ENCODE data around the gene PAX7. TPM values are rescaled to one million over a fixed set of nuclear protein-coding genes. Genes with fewer than 3 reads are reported as not detected.

The PAX7 gene
- polyA plus RNA-seq, 1 of the 3 experiments (the other 2 are of a cell fraction): not detected

DNA sequence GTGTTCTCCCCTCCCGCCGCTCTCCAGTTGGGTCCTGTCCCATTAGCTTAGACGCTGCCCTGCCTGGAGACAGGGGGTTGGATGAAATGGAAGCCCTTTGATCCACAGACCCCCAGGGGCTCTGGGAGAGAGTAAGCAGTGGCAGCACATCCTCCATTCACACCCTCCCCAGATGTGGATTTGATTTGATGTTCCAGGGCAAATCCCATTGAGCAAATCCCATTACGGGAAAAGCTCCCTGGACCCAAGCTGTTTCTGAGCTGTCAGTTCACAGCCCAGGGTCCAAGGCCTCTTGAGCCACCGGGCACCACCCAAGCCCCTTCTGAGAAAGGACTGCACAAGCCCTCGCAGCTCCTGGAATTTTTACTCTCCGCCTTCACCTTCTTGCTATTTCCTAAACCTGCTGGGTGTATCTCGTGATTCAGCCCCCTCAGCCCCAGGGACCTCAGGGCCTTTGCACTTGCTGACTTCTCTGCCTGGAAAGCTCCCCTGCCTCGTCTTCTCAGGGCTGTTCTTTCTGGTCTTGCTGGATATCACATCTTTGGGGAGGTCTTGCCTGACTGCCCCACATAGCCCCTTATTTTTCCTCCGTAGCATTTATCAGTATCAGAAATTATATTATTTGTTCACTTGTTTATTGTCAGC is 101.1 kb downstream of the PAX7 start (continued):
- TF ChIP-seq, protein P1, sequence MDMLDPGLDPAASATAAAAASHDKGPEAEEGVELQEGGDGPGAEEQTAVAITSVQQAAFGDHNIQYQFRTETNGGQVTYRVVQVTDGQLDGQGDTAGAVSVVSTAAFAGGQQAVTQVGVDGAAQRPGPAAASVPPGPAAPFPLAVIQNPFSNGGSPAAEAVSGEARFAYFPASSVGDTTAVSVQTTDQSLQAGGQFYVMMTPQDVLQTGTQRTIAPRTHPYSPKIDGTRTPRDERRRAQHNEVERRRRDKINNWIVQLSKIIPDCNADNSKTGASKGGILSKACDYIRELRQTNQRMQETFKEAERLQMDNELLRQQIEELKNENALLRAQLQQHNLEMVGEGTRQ (IDR thresholded peaks at IDR 0.05; ENCODE audit: borderline replicate concordance, low read depth, low read length): no peak
- TF ChIP-seq, protein P2, sequence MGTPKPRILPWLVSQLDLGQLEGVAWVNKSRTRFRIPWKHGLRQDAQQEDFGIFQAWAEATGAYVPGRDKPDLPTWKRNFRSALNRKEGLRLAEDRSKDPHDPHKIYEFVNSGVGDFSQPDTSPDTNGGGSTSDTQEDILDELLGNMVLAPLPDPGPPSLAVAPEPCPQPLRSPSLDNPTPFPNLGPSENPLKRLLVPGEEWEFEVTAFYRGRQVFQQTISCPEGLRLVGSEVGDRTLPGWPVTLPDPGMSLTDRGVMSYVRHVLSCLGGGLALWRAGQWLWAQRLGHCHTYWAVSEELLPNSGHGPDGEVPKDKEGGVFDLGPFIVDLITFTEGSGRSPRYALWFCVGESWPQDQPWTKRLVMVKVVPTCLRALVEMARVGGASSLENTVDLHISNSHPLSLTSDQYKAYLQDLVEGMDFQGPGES (IDR thresholded peaks at IDR 0.05; ENCODE audit: low read depth, low read length): no peak
- TF ChIP-seq, protein P3, sequence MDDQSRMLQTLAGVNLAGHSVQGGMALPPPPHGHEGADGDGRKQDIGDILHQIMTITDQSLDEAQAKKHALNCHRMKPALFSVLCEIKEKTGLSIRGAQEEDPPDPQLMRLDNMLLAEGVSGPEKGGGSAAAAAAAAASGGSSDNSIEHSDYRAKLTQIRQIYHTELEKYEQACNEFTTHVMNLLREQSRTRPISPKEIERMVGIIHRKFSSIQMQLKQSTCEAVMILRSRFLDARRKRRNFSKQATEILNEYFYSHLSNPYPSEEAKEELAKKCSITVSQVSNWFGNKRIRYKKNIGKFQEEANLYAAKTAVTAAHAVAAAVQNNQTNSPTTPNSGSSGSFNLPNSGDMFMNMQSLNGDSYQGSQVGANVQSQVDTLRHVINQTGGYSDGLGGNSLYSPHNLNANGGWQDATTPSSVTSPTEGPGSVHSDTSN (IDR thresholded peaks at IDR 0.05): no peak
- no peak for TF ChIP-seq SMC3 (IDR thresholded peaks at IDR 0.05; ENCODE audit: low read depth, low read length)
- no peak for TF ChIP-seq RFX5 (IDR thresholded peaks at IDR 0.05; ENCODE audit: low read length)

DNA sequence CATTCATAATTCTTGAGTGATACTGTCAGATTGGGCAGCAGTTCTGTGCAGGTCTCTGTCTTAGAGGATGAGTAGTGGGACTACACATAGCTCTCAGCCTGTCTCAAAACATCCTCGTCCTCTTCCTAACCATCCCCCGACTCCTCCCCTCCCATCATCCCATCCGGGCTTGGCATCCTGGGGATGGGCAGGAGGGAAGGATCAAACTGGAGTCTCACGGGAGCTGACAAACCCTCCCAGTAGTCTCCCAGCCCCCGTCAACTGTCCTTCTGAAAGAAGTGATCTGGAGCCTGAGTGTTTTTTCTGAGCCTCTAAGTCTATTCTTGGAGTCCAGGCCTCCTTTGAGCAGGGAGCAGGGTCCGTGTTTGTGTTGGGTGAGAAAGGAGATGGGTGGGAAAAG is 102.0 kb downstream of the PAX7 start:
- no peak for TF ChIP-seq MEF2A (IDR thresholded peaks at IDR 0.05; ENCODE audit: borderline replicate concordance, low read depth)
- TF ChIP-seq TAF1 (IDR thresholded peaks at IDR 0.05; ENCODE audit: borderline replicate concordance, low read depth, low read length): no peak
- TF ChIP-seq USF1 (IDR thresholded peaks at IDR 0.05; ENCODE audit: borderline replicate concordance, low read depth): no peak
- TF ChIP-seq RFX5 (IDR thresholded peaks at IDR 0.05; ENCODE audit: low read length): no peak
- TF ChIP-seq GATA2 (CRISPR knock-in tag; IDR thresholded peaks at IDR 0.05): no peak
- no peak for TF ChIP-seq EZH2phosphoT487 (IDR thresholded peaks at IDR 0.05; ENCODE audit: borderline replicate concordance, low read depth)
- TF ChIP-seq NFIC (IDR thresholded peaks at IDR 0.05; ENCODE audit: borderline replicate concordance): no peak
- TF ChIP-seq, protein P4, sequence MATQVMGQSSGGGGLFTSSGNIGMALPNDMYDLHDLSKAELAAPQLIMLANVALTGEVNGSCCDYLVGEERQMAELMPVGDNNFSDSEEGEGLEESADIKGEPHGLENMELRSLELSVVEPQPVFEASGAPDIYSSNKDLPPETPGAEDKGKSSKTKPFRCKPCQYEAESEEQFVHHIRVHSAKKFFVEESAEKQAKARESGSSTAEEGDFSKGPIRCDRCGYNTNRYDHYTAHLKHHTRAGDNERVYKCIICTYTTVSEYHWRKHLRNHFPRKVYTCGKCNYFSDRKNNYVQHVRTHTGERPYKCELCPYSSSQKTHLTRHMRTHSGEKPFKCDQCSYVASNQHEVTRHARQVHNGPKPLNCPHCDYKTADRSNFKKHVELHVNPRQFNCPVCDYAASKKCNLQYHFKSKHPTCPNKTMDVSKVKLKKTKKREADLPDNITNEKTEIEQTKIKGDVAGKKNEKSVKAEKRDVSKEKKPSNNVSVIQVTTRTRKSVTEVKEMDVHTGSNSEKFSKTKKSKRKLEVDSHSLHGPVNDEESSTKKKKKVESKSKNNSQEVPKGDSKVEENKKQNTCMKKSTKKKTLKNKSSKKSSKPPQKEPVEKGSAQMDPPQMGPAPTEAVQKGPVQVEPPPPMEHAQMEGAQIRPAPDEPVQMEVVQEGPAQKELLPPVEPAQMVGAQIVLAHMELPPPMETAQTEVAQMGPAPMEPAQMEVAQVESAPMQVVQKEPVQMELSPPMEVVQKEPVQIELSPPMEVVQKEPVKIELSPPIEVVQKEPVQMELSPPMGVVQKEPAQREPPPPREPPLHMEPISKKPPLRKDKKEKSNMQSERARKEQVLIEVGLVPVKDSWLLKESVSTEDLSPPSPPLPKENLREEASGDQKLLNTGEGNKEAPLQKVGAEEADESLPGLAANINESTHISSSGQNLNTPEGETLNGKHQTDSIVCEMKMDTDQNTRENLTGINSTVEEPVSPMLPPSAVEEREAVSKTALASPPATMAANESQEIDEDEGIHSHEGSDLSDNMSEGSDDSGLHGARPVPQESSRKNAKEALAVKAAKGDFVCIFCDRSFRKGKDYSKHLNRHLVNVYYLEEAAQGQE (IDR thresholded peaks at IDR 0.05; ENCODE audit: low read depth, low read length): no peak
- no peak for TF ChIP-seq FOXM1 (IDR thresholded peaks at IDR 0.05; ENCODE audit: low read depth)
- TF ChIP-seq SIN3A (IDR thresholded peaks at IDR 0.05; ENCODE audit: borderline replicate concordance, low read depth, low read length): no peak
- DNase-seq: no peak
- H3K36me3 ChIP-seq (replicated peaks in 1 of 2; ENCODE audit: control insufficient read depth in 1 of 2, insufficient read depth in 2 of 2, low read length in 1 of 2): no peaks in the 10 kb centered on the region
- no peaks in the 10 kb centered on the region for H3K27me3 ChIP-seq (ENCODE audit: insufficient read depth)
- 30% methylated on average over 6 of the region's 6 CpGs for WGBS (ENCODE audit: low lambda C conversion rate)
- H2AFZ ChIP-seq (ENCODE audit: low read depth): no peak overlapping the region
- POLR2A ChIA-PET: interaction anchor here (0.6 to 0.8 kb wide), 2 partner anchors 8 to 98 kb away, joined by 3 read pairs; no protein-coding TSS in a partner anchor
- no peak overlapping the region for H3K9ac ChIP-seq
- CTCF ChIA-PET: interaction anchor here (1.3 to 2.1 kb wide), 4 partner anchors 11 to 135 kb away, joined by 4 to 9 read pairs (median 6); no protein-coding TSS in a partner anchor
- no peaks in the 10 kb centered on the region for H3K9me2 ChIP-seq
- H3K4me3 ChIP-seq (ENCODE audit: low read depth in 2 of 2, low read length in 1 of 2): no peak overlapping the region
- H3F3A ChIP-seq (replicated peaks; ENCODE audit: insufficient read depth): no peaks in the 10 kb centered on the region
- H3K9me3 ChIP-seq: no peaks in the 10 kb centered on the region
- H3K4me1 ChIP-seq (ENCODE audit: control insufficient read depth in 1 of 2, insufficient read depth in 2 of 2, low read depth in 1 of 2, low read length in 1 of 2): no peaks in the 10 kb centered on the region
- no peaks in the 10 kb centered on the region for H4K20me1 ChIP-seq (ENCODE audit: insufficient read depth)
- no peak overlapping the region for H3K4me2 ChIP-seq
- no peaks in the 10 kb centered on the region for H3K79me2 ChIP-seq (ENCODE audit: insufficient read depth)
- no peak overlapping the region for H3K27ac ChIP-seq (ENCODE audit: low read depth in 2 of 2, low read length in 1 of 2)

Data from SK-N-SH (cell line).